ENCODE results near the gene CBX4. TPM values are rescaled to one million over a fixed set of nuclear protein-coding genes. Genes with fewer than 3 reads are reported as not detected.

The CBX4 gene
- total RNA-seq, 1 donor from 2014 or later: 16.9 TPM

- Histone ChIP-seq H3K27ac (ENCODE audit: low read depth, low read length) (no peak overlapping the region), H3K79me2 (ENCODE audit: insufficient read depth, low read length) (no peaks in the 10 kb centered on the region), H3K4me1 (ENCODE audit: insufficient read depth, low read length) (peaks cover 18% of the 10 kb centered on the region), H4K20me1 (ENCODE audit: insufficient read depth, low read length) (no peaks in the 10 kb centered on the region), H3K27me3 (ENCODE audit: insufficient read depth, low read length) (peaks cover 61% of the 10 kb centered on the region), H3K36me3 (ENCODE audit: insufficient read depth, low read length) (no peaks in the 10 kb centered on the region), H3K9me3 (ENCODE audit: insufficient read depth, low read depth, low read length) (no peaks in the 10 kb centered on the region), H3K9ac (ENCODE audit: low read length) (no peak overlapping the region), H3K4me3 (ENCODE audit: insufficient read depth, low read depth, low read length) (peak overlapping the region; percentile 28), H2AFZ (ENCODE audit: low read depth, low read length) (peak overlapping the region; percentile 63), H3K4me2 (ENCODE audit: low read length) (peak overlapping the region; percentile 73)
- TF ChIP-seq EZH2 (IDR thresholded peaks at IDR 0.05; ENCODE audit: insufficient read depth, low read length): peak; percentile 80
- TF ChIP-seq, protein P1, sequence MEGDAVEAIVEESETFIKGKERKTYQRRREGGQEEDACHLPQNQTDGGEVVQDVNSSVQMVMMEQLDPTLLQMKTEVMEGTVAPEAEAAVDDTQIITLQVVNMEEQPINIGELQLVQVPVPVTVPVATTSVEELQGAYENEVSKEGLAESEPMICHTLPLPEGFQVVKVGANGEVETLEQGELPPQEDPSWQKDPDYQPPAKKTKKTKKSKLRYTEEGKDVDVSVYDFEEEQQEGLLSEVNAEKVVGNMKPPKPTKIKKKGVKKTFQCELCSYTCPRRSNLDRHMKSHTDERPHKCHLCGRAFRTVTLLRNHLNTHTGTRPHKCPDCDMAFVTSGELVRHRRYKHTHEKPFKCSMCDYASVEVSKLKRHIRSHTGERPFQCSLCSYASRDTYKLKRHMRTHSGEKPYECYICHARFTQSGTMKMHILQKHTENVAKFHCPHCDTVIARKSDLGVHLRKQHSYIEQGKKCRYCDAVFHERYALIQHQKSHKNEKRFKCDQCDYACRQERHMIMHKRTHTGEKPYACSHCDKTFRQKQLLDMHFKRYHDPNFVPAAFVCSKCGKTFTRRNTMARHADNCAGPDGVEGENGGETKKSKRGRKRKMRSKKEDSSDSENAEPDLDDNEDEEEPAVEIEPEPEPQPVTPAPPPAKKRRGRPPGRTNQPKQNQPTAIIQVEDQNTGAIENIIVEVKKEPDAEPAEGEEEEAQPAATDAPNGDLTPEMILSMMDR (IDR thresholded peaks at IDR 0.05; ENCODE audit: insufficient read depth, low read depth, low read length): no peak
- no peak overlapping the region for H3K27ac Mint-ChIP-seq (ENCODE audit: unreplicated experiment)
- no peak for FAIRE-seq
- no peak overlapping the region for H3K4me3 Mint-ChIP-seq (ENCODE audit: unreplicated experiment)
- H3K9me3 Mint-ChIP-seq (ENCODE audit: unreplicated experiment): peaks cover 10% of the 10 kb centered on the region
- DNase-seq (ENCODE audit: low read depth): no peak
- peaks cover 59% of the 10 kb centered on the region for H3K27me3 Mint-ChIP-seq (ENCODE audit: low read depth, unreplicated experiment)
- H3K4me1 Mint-ChIP-seq (ENCODE audit: low read depth, unreplicated experiment): peaks cover 6% of the 10 kb centered on the region
- H3K36me3 Mint-ChIP-seq (ENCODE audit: low read depth, unreplicated experiment): peaks cover 5% of the 10 kb centered on the region
Observed at GRCh38 chr17:79814974-79815835, 24.0 kb downstream of the CBX4 start.

- H3K4me1 Mint-ChIP-seq (ENCODE audit: low read depth, unreplicated experiment): peaks cover 6% of the 10 kb centered on the region
- peak overlapping the region; percentile 28 for H3K4me3 ChIP-seq (ENCODE audit: insufficient read depth, low read depth, low read length)
- H2AFZ ChIP-seq (ENCODE audit: low read depth, low read length): no peak overlapping the region
Observed at GRCh38 chr17:79814127-79814973, 24.9 kb downstream of the CBX4 start.

More at GRCh38 chr17:79814127-79814973, 24.9 kb downstream of the CBX4 start:
- no peak for FAIRE-seq
- Mint-ChIP-seq H3K4me3 (ENCODE audit: unreplicated experiment) (no peak overlapping the region), H3K9me3 (ENCODE audit: unreplicated experiment) (peaks cover 7% of the 10 kb centered on the region), H3K27me3 (ENCODE audit: low read depth, unreplicated experiment) (peaks cover 50% of the 10 kb centered on the region), H3K27ac (ENCODE audit: unreplicated experiment) (peak overlapping the region; percentile 75), H3K36me3 (ENCODE audit: low read depth, unreplicated experiment) (peaks cover 5% of the 10 kb centered on the region)
- Histone ChIP-seq H3K4me1 (ENCODE audit: insufficient read depth, low read length) (peaks cover 19% of the 10 kb centered on the region), H3K79me2 (ENCODE audit: insufficient read depth, low read length) (no peaks in the 10 kb centered on the region), H3K9me3 (ENCODE audit: insufficient read depth, low read depth, low read length) (no peaks in the 10 kb centered on the region), H4K20me1 (ENCODE audit: insufficient read depth, low read length) (no peaks in the 10 kb centered on the region), H3K4me2 (ENCODE audit: low read length) (peak overlapping the region; percentile 73), H3K36me3 (ENCODE audit: insufficient read depth, low read length) (no peaks in the 10 kb centered on the region), H3K27me3 (ENCODE audit: insufficient read depth, low read length) (peaks cover 59% of the 10 kb centered on the region), H3K27ac (ENCODE audit: low read depth, low read length) (no peak overlapping the region), H3K9ac (ENCODE audit: low read length) (no peak overlapping the region)
- no peak for DNase-seq (ENCODE audit: low read depth)
- TF ChIP-seq, protein P1 (IDR thresholded peaks at IDR 0.05; ENCODE audit: insufficient read depth, low read depth, low read length): no peak
- peak; percentile 20 for TF ChIP-seq EZH2 (IDR thresholded peaks at IDR 0.05; ENCODE audit: insufficient read depth, low read length)
